ENCODE results near the gene BRD3.

DNA sequence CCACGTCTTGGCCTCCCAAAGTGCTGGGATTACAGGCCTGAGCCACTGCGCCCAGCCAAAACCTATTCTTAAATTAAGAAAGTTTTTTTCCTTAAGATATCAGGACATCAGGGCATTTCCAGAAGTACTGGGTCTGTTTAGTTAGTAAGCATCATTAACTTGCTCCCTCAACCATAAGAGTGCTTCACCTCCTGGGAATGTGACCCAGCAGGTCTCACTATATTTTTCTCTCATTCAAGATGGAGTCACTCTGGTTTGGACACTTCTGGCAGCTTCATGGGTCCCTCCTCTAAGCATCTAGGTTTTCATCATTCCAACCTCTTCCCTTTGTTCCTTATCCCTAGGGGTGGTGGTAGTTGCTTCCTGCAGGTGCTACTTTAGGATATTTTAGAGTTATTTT, 52.9 kb downstream of the BRD3 start:
- TF ChIP-seq, protein P1, sequence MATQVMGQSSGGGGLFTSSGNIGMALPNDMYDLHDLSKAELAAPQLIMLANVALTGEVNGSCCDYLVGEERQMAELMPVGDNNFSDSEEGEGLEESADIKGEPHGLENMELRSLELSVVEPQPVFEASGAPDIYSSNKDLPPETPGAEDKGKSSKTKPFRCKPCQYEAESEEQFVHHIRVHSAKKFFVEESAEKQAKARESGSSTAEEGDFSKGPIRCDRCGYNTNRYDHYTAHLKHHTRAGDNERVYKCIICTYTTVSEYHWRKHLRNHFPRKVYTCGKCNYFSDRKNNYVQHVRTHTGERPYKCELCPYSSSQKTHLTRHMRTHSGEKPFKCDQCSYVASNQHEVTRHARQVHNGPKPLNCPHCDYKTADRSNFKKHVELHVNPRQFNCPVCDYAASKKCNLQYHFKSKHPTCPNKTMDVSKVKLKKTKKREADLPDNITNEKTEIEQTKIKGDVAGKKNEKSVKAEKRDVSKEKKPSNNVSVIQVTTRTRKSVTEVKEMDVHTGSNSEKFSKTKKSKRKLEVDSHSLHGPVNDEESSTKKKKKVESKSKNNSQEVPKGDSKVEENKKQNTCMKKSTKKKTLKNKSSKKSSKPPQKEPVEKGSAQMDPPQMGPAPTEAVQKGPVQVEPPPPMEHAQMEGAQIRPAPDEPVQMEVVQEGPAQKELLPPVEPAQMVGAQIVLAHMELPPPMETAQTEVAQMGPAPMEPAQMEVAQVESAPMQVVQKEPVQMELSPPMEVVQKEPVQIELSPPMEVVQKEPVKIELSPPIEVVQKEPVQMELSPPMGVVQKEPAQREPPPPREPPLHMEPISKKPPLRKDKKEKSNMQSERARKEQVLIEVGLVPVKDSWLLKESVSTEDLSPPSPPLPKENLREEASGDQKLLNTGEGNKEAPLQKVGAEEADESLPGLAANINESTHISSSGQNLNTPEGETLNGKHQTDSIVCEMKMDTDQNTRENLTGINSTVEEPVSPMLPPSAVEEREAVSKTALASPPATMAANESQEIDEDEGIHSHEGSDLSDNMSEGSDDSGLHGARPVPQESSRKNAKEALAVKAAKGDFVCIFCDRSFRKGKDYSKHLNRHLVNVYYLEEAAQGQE (IDR thresholded peaks at IDR 0.05; ENCODE audit: insufficient read depth in 1 of 2, low read depth in 2 of 2, low read length in 2 of 2): no peak
- TF ChIP-seq POLR2AphosphoS5 (IDR thresholded peaks at IDR 0.05; ENCODE audit: low read depth, low read length) (no peak), SIN3A (IDR thresholded peaks at IDR 0.05; ENCODE audit: borderline replicate concordance, insufficient read depth, low read length) (no peak), TAF1 (IDR thresholded peaks at IDR 0.05; ENCODE audit: borderline replicate concordance, insufficient read depth, low read length) (no peak)

All from PFSK-1 (cell line).